ENCODE measurements around the gene GSTA3.
"Not testable (repeated sequence)": the region's sequence is repeated elsewhere in the genome, so short reads cannot be mapped to it uniquely, and the experiment has no call there.

The GSTA3 gene

DNA sequence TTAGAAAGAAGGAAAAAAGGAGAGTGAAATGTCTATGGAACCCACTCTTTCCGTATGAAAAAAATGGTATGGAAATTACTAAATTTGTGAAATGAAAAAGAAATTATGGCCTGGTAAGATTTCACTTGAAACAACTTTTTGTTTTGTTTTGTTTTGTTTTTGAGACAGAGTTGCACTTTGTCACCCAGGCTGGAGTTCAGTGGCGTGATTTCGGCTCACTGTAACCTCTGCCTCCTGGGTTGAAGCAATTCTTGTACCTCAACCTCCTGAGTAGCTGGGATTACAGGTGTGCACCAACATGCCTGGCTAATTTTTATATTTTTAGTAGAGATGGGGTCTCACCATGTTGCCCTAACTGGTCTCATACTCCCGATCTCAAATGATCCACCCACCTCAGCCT, 51.1 kb downstream of the GSTA3 start:
- DNase-seq (ENCODE audit: low spot score) = no peak

DNA sequence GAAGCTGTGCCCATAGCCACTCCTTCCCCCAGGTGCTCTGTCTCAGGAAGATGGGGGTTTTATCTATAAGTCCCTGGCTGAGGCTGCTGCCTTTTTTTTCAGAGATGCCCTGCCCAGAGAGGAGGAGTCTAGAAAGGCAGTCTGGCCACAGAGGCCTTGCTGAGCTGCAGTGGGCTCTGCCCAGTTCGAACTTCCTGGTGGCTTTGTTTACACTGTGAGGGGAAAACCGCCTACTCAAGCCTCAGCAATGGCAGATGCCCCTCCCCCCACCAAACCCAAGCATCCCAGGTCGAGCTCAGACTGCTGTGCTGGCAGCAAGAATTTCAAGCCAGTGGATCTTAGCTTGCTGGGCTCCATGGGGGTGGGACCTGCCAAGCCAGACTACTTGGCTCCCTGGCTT, 53.4 kb downstream of the GSTA3 start:
- DNase-seq (ENCODE audit: low spot score) = not testable (repeated sequence)

DNA sequence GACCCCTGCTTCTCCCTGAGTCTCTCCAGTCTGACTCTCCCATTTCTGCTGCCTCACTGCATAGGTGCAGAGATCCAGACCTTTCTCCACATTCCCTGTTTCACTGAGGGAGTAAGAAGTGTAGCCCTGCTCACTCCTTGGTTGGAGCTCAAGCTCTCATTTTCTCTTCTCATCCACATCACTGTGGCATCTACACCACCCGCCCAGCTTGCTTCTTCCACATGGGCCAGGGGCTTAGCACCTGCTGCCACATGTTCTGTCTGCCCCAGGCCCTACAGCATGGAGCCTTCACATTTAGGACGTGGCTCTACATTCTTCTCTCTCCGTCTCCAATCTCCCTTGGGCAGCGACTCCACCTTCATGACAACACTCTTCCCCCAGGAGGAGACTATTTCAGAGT, 60.4 kb downstream of the GSTA3 start:
- no peak for DNase-seq (ENCODE audit: low spot score)
